Endodermal cell (in vitro differentiated cells): Measurements from ENCODE around the gene CYP4A22. TPM values are rescaled to one million over a fixed set of nuclear protein-coding genes. Genes with fewer than 3 reads are reported as not detected.
"Not testable (repeated sequence)": the region's sequence is repeated elsewhere in the genome, so short reads cannot be mapped to it uniquely, and the experiment has no call there.

Source experiments
- DNase-seq: peaks from one replicate; pipeline ENCODE4 v3.0.0-alpha.2; 2017
- H3K27ac ChIP-seq: 2 replicates; pipeline ENCODE4 v1.5.1; 2013; ENCODE audit warnings: mild to moderate bottlenecking, low read depth, low read length, moderate library complexity
- H3K27me3 ChIP-seq: 2 replicates; pipeline ENCODE4 v1.6.1; 2013; ENCODE audit warnings: mild to moderate bottlenecking, low read length, moderate library complexity; ENCODE audit not compliant: insufficient read depth, control insufficient read depth, poor library complexity, severe bottlenecking
- H3K36me3 ChIP-seq: 2 replicates; pipeline ENCODE4 v1.7.0; 2013; ENCODE audit warnings: mild to moderate bottlenecking, low read length, moderate library complexity; ENCODE audit not compliant: control insufficient read depth, insufficient read depth
- H3K4me1 ChIP-seq: one replicate; pipeline ENCODE4 v1.7.0; 2013; ENCODE audit warnings: low read length; ENCODE audit not compliant: control insufficient read depth, insufficient read depth
- H3K4me3 ChIP-seq: 2 replicates; pipeline ENCODE4 v1.5.1; 2013; ENCODE audit warnings: mild to moderate bottlenecking, low read length, moderate library complexity
- H3K9ac ChIP-seq: 2 replicates; pipeline ENCODE4 v1.6.1; 2013; ENCODE audit warnings: mild to moderate bottlenecking, low read length, moderate library complexity; ENCODE audit not compliant: poor library complexity, severe bottlenecking; ENCODE audit errors: extremely low read depth
- H3K9me3 ChIP-seq: 2 replicates; pipeline ENCODE4 v1.6.1; 2013; ENCODE audit warnings: mild to moderate bottlenecking, low read length, moderate library complexity; ENCODE audit not compliant: control insufficient read depth
- H3K27ac Mint-ChIP-seq: 2 replicates; pipeline ENCODE4 v1.8.0; 2020; ENCODE audit warnings: mixed read lengths
- H3K27me3 Mint-ChIP-seq: 2 replicates; pipeline ENCODE4 v1.8.0; 2021; ENCODE audit warnings: mild to moderate bottlenecking, mixed read lengths; ENCODE audit not compliant: insufficient read depth
- H3K36me3 Mint-ChIP-seq: 2 replicates; pipeline ENCODE4 v1.8.0; 2020; ENCODE audit warnings: low read depth, mixed read lengths
- H3K4me1 Mint-ChIP-seq: 2 replicates; pipeline ENCODE4 v1.8.0; 2020; ENCODE audit warnings: mixed read lengths
- H3K4me3 Mint-ChIP-seq: 2 replicates; pipeline ENCODE4 v1.8.0; 2020; ENCODE audit warnings: mild to moderate bottlenecking, moderate library complexity, mixed read lengths
- H3K9me3 Mint-ChIP-seq: 2 replicates; pipeline ENCODE4 v1.8.0; 2020; ENCODE audit warnings: mild to moderate bottlenecking, mixed read lengths
- CTCF ChIP-seq: fragments of 200-600 bp; sonication (generic); conservative IDR thresholded peaks from 2 replicates; pipeline ENCODE4 v1.5.0; 2021; ENCODE audit warnings: antibody characterized with exemption, mild to moderate bottlenecking
- WGBS, 2 experiments: methylation state at CpG; one replicate each; pipeline versions ENCODE4 v1.1.5 to v1.1.7; 2013; ENCODE audit warnings: missing lambda C conversion rate in 2 of 2, mixed read lengths in 1 of 2; ENCODE audit not compliant: insufficient coverage in 1 of 2, insufficient read length in 1 of 2; 5-methylcytosine and 5-hydroxymethylcytosine counted together
- total RNA-seq, 2 donors: library from RNA; stranded (reverse); fragmentation: NEBNext Ultra II Directional in 1 of 2; extraction: Animal tissue kit (Norgen Biotek cat#: 25700) in 1 of 2; gene quantifications; 2 replicates in 1 of 2; 3 replicates in 1 of 2; pipeline ENCODE4 v1.2.1, GENCODE V29; 2021

Gene CYP4A22
- total RNA-seq, 2 donors from 2014 or later: 0.35 TPM; not detected in 1

GRCh38 chr1:47104816-47105215 lies 32.4 kb upstream of the CYP4A22 start:
- 73 to 93% methylated on average over 3 of the region's 3 CpGs for WGBS, 2 experiments
- Mint-ChIP-seq H3K27ac (no peak overlapping the region), H3K4me3 (no peak overlapping the region), H3K27me3 (peaks cover 2% of the 10 kb centered on the region), H3K36me3 (no peaks in the 10 kb centered on the region), H3K9me3 (peaks cover 1% of the 10 kb centered on the region), H3K4me1 (no peaks in the 10 kb centered on the region)
- Histone ChIP-seq H3K36me3 (no peaks in the 10 kb centered on the region), H3K9me3 (peaks cover 6% of the 10 kb centered on the region), H3K27me3 (no peaks in the 10 kb centered on the region), H3K4me1 (no peaks in the 10 kb centered on the region), H3K27ac (no peak overlapping the region), H3K4me3 (no peak overlapping the region), H3K9ac (no peak overlapping the region)
- no peak for TF ChIP-seq CTCF
- DNase-seq: no peak

- Mint-ChIP-seq H3K9me3 (peaks cover 1% of the 10 kb centered on the region), H3K27ac (no peak overlapping the region), H3K4me3 (no peak overlapping the region), H3K36me3 (no peaks in the 10 kb centered on the region), H3K4me1 (no peaks in the 10 kb centered on the region), H3K27me3 (peaks cover 2% of the 10 kb centered on the region)
- H3K36me3 ChIP-seq: no peaks in the 10 kb centered on the region
- no peak for DNase-seq
- no peak overlapping the region for H3K9ac ChIP-seq
- H3K4me3 ChIP-seq: no peak overlapping the region
- no peaks in the 10 kb centered on the region for H3K4me1 ChIP-seq
- 92 to 100% methylated on average over 2 to 3 of the region's 3 CpGs for WGBS, 2 experiments
- peaks cover 6% of the 10 kb centered on the region for H3K9me3 ChIP-seq
- no peak for TF ChIP-seq CTCF
- H3K27ac ChIP-seq: no peak overlapping the region
- H3K27me3 ChIP-seq: no peaks in the 10 kb centered on the region
Observed at GRCh38 chr1:47106792-47107191, 30.4 kb upstream of the CYP4A22 start.

GRCh38 chr1:47107851-47108574 lies 29.2 kb upstream of the CYP4A22 start:
- not testable (repeated sequence) for H3K9ac ChIP-seq, H3K36me3 Mint-ChIP-seq, H3K4me3 Mint-ChIP-seq, H3K4me1 Mint-ChIP-seq, H3K27ac Mint-ChIP-seq, H3K4me1 ChIP-seq, H3K36me3 ChIP-seq, H3K9me3 Mint-ChIP-seq, H3K4me3 ChIP-seq, H3K27me3 ChIP-seq, H3K27ac ChIP-seq, H3K9me3 ChIP-seq, H3K27me3 Mint-ChIP-seq
- 52% methylated on average over 7 of the region's 10 CpGs; no CpG with 5 or more reads in 1 of the 2 experiments for WGBS, 2 experiments
- peak; percentile 68 for DNase-seq

- not testable (repeated sequence) for H3K9ac ChIP-seq, H3K4me1 ChIP-seq, H3K27me3 ChIP-seq, H3K9me3 ChIP-seq, H3K36me3 Mint-ChIP-seq, H3K27ac ChIP-seq, H3K27ac Mint-ChIP-seq, H3K27me3 Mint-ChIP-seq, H3K4me1 Mint-ChIP-seq, DNase-seq, H3K36me3 ChIP-seq, H3K4me3 ChIP-seq, H3K9me3 Mint-ChIP-seq, H3K4me3 Mint-ChIP-seq
Observed at GRCh38 chr1:47109482-47109881, 27.8 kb upstream of the CYP4A22 start.
